GM12878 (cell line): Measurements from ENCODE around the gene INTS6. TPM values are rescaled to one million over a fixed set of nuclear protein-coding genes. Genes with fewer than 3 reads are reported as not detected.

ENCODE experiments used
- ATAC-seq: fragments of 200-7000 bp; cut with Tn5 transposase; 3 replicates; pipeline ENCODE4 v1.9.1; 2020; ENCODE audit warnings: mild to moderate bottlenecking, moderate library complexity
- BruUV-seq: library from RNA; stranded (reverse); fragments of 400-500 nt; replicated peaks from 2 replicates; lab custom pipeline; 2021; lab: Mats Ljungman, UMichigan
- CTCF ChIA-PET: fragments of 300-600 bp; sonication (Branson Sonifier 250); formaldehyde crosslinking; extraction: SDS; loops from one replicate; lab custom pipeline; 2021; ENCODE audit warnings: inconsistent platforms; lab: Yijun Ruan, JAX
- POLR2A ChIA-PET: fragments of 350-600 bp; formaldehyde crosslinking; extraction: SDS; loops from one replicate; lab custom pipeline; 2021; ENCODE audit warnings: inconsistent platforms; lab: Charles Lee
- RAD21 ChIA-PET: fragments of 300-600 bp; sonication (Branson Sonifier 250); formaldehyde crosslinking; loops from one replicate; lab custom pipeline; 2023; ENCODE audit warnings: antibody characterized with exemption; ENCODE audit not compliant: unreplicated experiment; lab: Charles Lee
- SMC1A ChIA-PET: fragments of 300-600 bp; sonication (Branson Sonifier 250); formaldehyde crosslinking; loops from one replicate; lab custom pipeline; 2023; ENCODE audit not compliant: unreplicated experiment, uncharacterized antibody; lab: Charles Lee
- DNase-seq: peaks from one replicate; pipeline ENCODE4 v3.0.0-alpha.2; 2011; ENCODE audit warnings: low read depth, low spot score
- FAIRE-seq: peaks from 3 replicates; lab custom pipeline; 2011; peaks lifted over from hg19 to GRCh38; lab: Jason Lieb, UNC
- H2AFZ ChIP-seq: 2 replicates; pipeline ENCODE4 v1.6.0; 2011; ENCODE audit warnings: low read depth, low read length, control low read depth; ENCODE audit not compliant: control insufficient read depth
- H3K27ac ChIP-seq: 2 replicates; pipeline ENCODE4 v1.5.1; 2011; ENCODE audit warnings: control low read depth; ENCODE audit not compliant: control insufficient read depth, insufficient read depth
- H3K27me3 ChIP-seq, 2 experiments: replicated peaks in 1 of 2; 2 replicates each; pipeline versions ENCODE4 v1.6.0 to v1.6.1; 2011; ENCODE audit warnings: low read length in 1 of 2; ENCODE audit not compliant: control insufficient read depth in 2 of 2, insufficient read depth in 2 of 2
- H3K36me3 ChIP-seq, 2 experiments: 2 replicates each; pipeline ENCODE4 v1.5.1; 2011; ENCODE audit warnings: low read length in 1 of 2; ENCODE audit not compliant: control insufficient read depth in 2 of 2, insufficient read depth in 2 of 2
- H3K4me1 ChIP-seq: 2 replicates; pipeline ENCODE4 v1.6.1; 2011; ENCODE audit warnings: mild to moderate bottlenecking, low read length, moderate library complexity, mixed read lengths; ENCODE audit not compliant: control insufficient read depth, insufficient read depth
- H3K4me2 ChIP-seq: 2 replicates; pipeline ENCODE4 v1.6.0; 2011; ENCODE audit warnings: control low read depth; ENCODE audit not compliant: control insufficient read depth, insufficient read depth
- H3K4me3 ChIP-seq: fragments of 200-600 bp; sonication (generic); 2 replicates; pipeline ENCODE4 v1.5.1; 2016
- H3K79me2 ChIP-seq: 2 replicates; pipeline ENCODE4 v1.6.0; 2011; ENCODE audit warnings: low read length; ENCODE audit not compliant: control insufficient read depth, insufficient read depth
- H3K9ac ChIP-seq: 2 replicates; pipeline ENCODE4 v1.8.0; 2011; ENCODE audit warnings: low read length, control low read depth, mixed read lengths; ENCODE audit not compliant: control insufficient read depth, insufficient read depth
- H3K9me3 ChIP-seq: replicated peaks from 3 replicates; pipeline ENCODE4 v1.5.1; 2011; ENCODE audit warnings: mild to moderate bottlenecking, low read length; ENCODE audit not compliant: control insufficient read depth, insufficient read depth
- H4K20me1 ChIP-seq: 2 replicates; pipeline ENCODE4 v1.6.0; 2011; ENCODE audit not compliant: control insufficient read depth, insufficient read depth
- ATF2 ChIP-seq: IDR thresholded peaks from 2 replicates; pipeline ENCODE4 v1.6.1; 2012; ENCODE audit warnings: low read length, inconsistent platforms
- EP300 ChIP-seq, 2 experiments: fragments of 150-350 bp in 1 of 2; IDR thresholded peaks; 2 replicates each; pipeline ENCODE4 v1.6.1; 2011 to 2012; ENCODE audit warnings: low read depth in 2 of 2, low read length in 2 of 2, borderline replicate concordance in 1 of 2, improper control_type of control experiment in 1 of 2, inconsistent platforms in 1 of 2; ENCODE audit not compliant: control insufficient read depth in 1 of 2
- ESRRA ChIP-seq: IDR thresholded peaks from 2 replicates; pipeline ENCODE4 v1.6.1; 2012; ENCODE audit warnings: mild to moderate bottlenecking, low read length, improper control_type of control experiment
- IRF5 ChIP-seq: fragments of 450-650 bp; IDR thresholded peaks from 2 replicates; pipeline ENCODE4 v1.6.1; 2017; ENCODE audit warnings: borderline replicate concordance
- NR2C2 ChIP-seq: IDR thresholded peaks from 2 replicates; pipeline ENCODE4 v1.6.1; 2011; ENCODE audit warnings: borderline replicate concordance, low read depth; ENCODE audit not compliant: control insufficient read depth, insufficient read length
- NR2F1 ChIP-seq: fragments of 450-650 bp; conservative IDR thresholded peaks from 2 replicates; pipeline ENCODE4 v1.6.1; 2017; ENCODE audit warnings: mild to moderate bottlenecking
- POLR2A ChIP-seq: IDR thresholded peaks from 2 replicates; pipeline ENCODE4 v1.6.1; 2011; ENCODE audit warnings: low read depth, mild to moderate bottlenecking, low read length
- POLR2AphosphoS2 ChIP-seq: IDR thresholded peaks from 2 replicates; pipeline ENCODE4 v1.6.1; 2011; ENCODE audit warnings: low read depth, mild to moderate bottlenecking, low read length, improper control_type of control experiment, moderate library complexity
- RAD51 ChIP-seq: fragments of 450-650 bp; IDR thresholded peaks from 2 replicates; pipeline ENCODE4 v1.6.1; 2016; ENCODE audit warnings: moderate library complexity, mild to moderate bottlenecking, inconsistent platforms
- RELB ChIP-seq: fragments of 450-650 bp; IDR thresholded peaks from 2 replicates; pipeline ENCODE4 v1.6.1; 2017; ENCODE audit warnings: low read depth, mild to moderate bottlenecking, moderate library complexity
- USF2 ChIP-seq: IDR thresholded peaks from 2 replicates; pipeline ENCODE4 v1.6.1; 2011; ENCODE audit warnings: low read depth, low read length, improper control_type of control experiment, borderline replicate concordance
- ZNF592 ChIP-seq: fragments of 450-650 bp; IDR thresholded peaks from 2 replicates; pipeline ENCODE4 v1.6.1; 2017; ENCODE audit warnings: mild to moderate bottlenecking, moderate library complexity
- WGBS: methylation state at CpG from one replicate; pipeline ENCODE4 v1.1.6; 2016; ENCODE audit warnings: low lambda C conversion rate; ENCODE audit not compliant: insufficient replicate concordance, insufficient coverage; ENCODE audit errors: missing lambda C conversion rate; 5-methylcytosine and 5-hydroxymethylcytosine counted together
- in situ Hi-C: fragments of 300-500 bp; cut with MboI; formaldehyde crosslinking; loops from 9 replicates; pipeline ENCODE4 v1.14.3; 2018; ENCODE audit warnings: mixed read lengths
- intact Hi-C: fragments of 100-400 bp; cut with micrococcal nuclease; formaldehyde crosslinking; loops from one replicate; pipeline ENCODE4 v1.14.2; 2022; ENCODE audit not compliant: unreplicated experiment
- polyA plus RNA-seq, 11 experiments: library from polyadenylated mRNA; depleted of rRNA in 4 of 11; unstranded in 6 of 11; stranded (reverse) in 5 of 11; fragments of >200 nt; fragmentation: Nextera tagmentation in 4 of 11; fragmentation: Illumina TruSeq in 1 of 11; extraction: Ambion mirVana in 4 of 11; extraction: Trizol in 1 of 11; gene quantifications; 1 replicate in 1 of 11; 2 replicates in 10 of 11; pipeline versions ENCODE4 v1.2.1 to v1.2.3, GENCODE V29; 2011 to 2016; ENCODE audit warnings: inconsistent platforms in 2 of 11, missing spikeins in 2 of 11, low read depth in 1 of 11
- total RNA-seq, 4 experiments: library from RNA; depleted of rRNA in 3 of 4; stranded (reverse); fragments of >200 nt in 3 of 4; fragmentation: Illumina TruSeq in 1 of 4; extraction: Trizol in 1 of 4; gene quantifications; 2 replicates each; pipeline versions ENCODE4 v1.2.1 to v1.2.3, GENCODE V29; 2013 to 2021

INTS6 gene
- total and polyA plus RNA-seq, 10 of the 15 experiments (the other 5 are each of a cell fraction or from before 2014, with no cell fraction given): 7.2 to 57.7 (median 30.9) TPM

- no peak for TF ChIP-seq RELB
- no peak for TF ChIP-seq IRF5
These were observed 48.8 kb upstream of the INTS6 start (continued) for GRCh38 chr13:51501592-51502152.

GRCh38 chr13:51501096-51501495 lies 48.3 kb upstream of the INTS6 start:
- no peak overlapping the region for H2AFZ ChIP-seq
- no peaks in the 10 kb centered on the region for H3K27me3 ChIP-seq
- H3K36me3 ChIP-seq: no peaks in the 10 kb centered on the region
- DNase-seq: no peak
- no peak overlapping the region for H3K27ac ChIP-seq
- ATAC-seq: no peak
- WGBS: 94% methylated on average over 4 of the region's 4 CpGs
- H3K9me3 ChIP-seq: no peaks in the 10 kb centered on the region
- peaks cover 9% of the 10 kb centered on the region for H3K4me1 ChIP-seq
- CTCF ChIA-PET: no interaction called here
- SMC1A ChIA-PET: interaction anchor here (0.9 to 1.3 kb wide), 3 partner anchors 47 to 296 kb away, joined by 3 read pairs; no protein-coding TSS in a partner anchor
- H3K4me3 ChIP-seq: no peak overlapping the region
- no peak overlapping the region for H3K4me2 ChIP-seq
- no peaks in the 10 kb centered on the region for H4K20me1 ChIP-seq
- intact Hi-C loops (loop anchor here (5.0 kb wide), 1 partner anchor 211 kb away; no protein-coding TSS in a partner anchor), in situ Hi-C loops (no loop called here)
- RAD21 ChIA-PET: no interaction called here
- H3K9ac ChIP-seq: no peak overlapping the region
- BruUV-seq: no TSS peak
- H3K79me2 ChIP-seq: no peaks in the 10 kb centered on the region
- no peak for FAIRE-seq
- POLR2A ChIA-PET: interaction anchor here (1.0 kb wide), 2 partner anchors 47 to 61 kb away, joined by 3 to 5 read pairs; no protein-coding TSS in a partner anchor
- TF ChIP-seq NR2F1 (no peak), POLR2AphosphoS2 (no peak), ATF2 (no peak), USF2 (no peak), ESRRA (no peak), ZNF592 (no peak), NR2C2 (no peak), EP300 (IDR thresholded peaks at IDR 0.05; ENCODE audit: borderline replicate concordance in 1 of 2, control insufficient read depth in 1 of 2, low read depth in 2 of 2, low read length in 2 of 2) (no peak), RAD51 (no peak), POLR2A (no peak)
